Measurements from ENCODE around the gene HNRNPAB. TPM values are rescaled to one million over a fixed set of nuclear protein-coding genes. Genes with fewer than 3 reads are reported as not detected.
A peak's percentile ranks its signal among the peaks of the same experiment; 100 is the strongest.

HNRNPAB gene
- total and polyA plus RNA-seq, 9 of the 15 experiments (the other 6 are each of a cell fraction or from before 2014, with no cell fraction given) = 34.6 to 425 (median 236) TPM

- TF ChIP-seq NELFE (IDR thresholded peaks at IDR 0.05; ENCODE audit: insufficient read depth, insufficient read length) (no peak), JUN (IDR thresholded peaks at IDR 0.05; ENCODE audit: borderline replicate concordance, low read depth, low read length) (no peak), JUN (CRISPR knock-in tag; IDR thresholded peaks at IDR 0.05; ENCODE audit: borderline replicate concordance) (no peak), SUPT5H (IDR thresholded peaks at IDR 0.05) (no peak), TCFL5 (CRISPR knock-in tag; conservative IDR thresholded peaks at IDR 0.05) (no peak), ZNF76 (CRISPR knock-in tag; IDR thresholded peaks at IDR 0.05; ENCODE audit: borderline replicate concordance) (no peak), ZNF695 (CRISPR knock-in tag; IDR thresholded peaks at IDR 0.05) (no peak), SAFB (IDR thresholded peaks at IDR 0.05; ENCODE audit: borderline replicate concordance, low read depth, low read length) (no peak), NR4A1 (CRISPR knock-in tag; IDR thresholded peaks at IDR 0.05) (no peak), NR4A1 (tag; IDR thresholded peaks at IDR 0.05) (no peak), KAT8 (IDR thresholded peaks at IDR 0.05; ENCODE audit: low read depth) (no peak), PTTG1 (tag; IDR thresholded peaks at IDR 0.05; ENCODE audit: low read depth) (no peak), WHSC1 (IDR thresholded peaks at IDR 0.05; ENCODE audit: low read length) (no peak), BHLHE40 (IDR thresholded peaks at IDR 0.05; ENCODE audit: low read length) (peak; percentile 69)
- TF ChIP-seq, protein P1, sequence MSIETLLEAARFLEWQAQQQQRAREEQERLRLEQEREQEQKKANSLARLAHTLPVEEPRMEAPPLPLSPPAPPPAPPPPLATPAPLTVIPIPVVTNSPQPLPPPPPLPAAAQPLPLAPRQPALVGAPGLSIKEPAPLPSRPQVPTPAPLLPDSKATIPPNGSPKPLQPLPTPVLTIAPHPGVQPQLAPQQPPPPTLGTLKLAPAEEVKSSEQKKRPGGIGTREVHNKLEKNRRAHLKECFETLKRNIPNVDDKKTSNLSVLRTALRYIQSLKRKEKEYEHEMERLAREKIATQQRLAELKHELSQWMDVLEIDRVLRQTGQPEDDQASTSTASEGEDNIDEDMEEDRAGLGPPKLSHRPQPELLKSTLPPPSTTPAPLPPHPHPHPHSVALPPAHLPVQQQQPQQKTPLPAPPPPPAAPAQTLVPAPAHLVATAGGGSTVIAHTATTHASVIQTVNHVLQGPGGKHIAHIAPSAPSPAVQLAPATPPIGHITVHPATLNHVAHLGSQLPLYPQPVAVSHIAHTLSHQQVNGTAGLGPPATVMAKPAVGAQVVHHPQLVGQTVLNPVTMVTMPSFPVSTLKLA (conservative IDR thresholded peaks at IDR 0.05) = peak in 1 of 2 experiments; percentile 36; a peak in 2 of 4 replicates
- TF ChIP-seq, protein P2, sequence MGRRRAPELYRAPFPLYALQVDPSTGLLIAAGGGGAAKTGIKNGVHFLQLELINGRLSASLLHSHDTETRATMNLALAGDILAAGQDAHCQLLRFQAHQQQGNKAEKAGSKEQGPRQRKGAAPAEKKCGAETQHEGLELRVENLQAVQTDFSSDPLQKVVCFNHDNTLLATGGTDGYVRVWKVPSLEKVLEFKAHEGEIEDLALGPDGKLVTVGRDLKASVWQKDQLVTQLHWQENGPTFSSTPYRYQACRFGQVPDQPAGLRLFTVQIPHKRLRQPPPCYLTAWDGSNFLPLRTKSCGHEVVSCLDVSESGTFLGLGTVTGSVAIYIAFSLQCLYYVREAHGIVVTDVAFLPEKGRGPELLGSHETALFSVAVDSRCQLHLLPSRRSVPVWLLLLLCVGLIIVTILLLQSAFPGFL (CRISPR knock-in tag; IDR thresholded peaks at IDR 0.05) = no peak
- TF ChIP-seq, protein P3, sequence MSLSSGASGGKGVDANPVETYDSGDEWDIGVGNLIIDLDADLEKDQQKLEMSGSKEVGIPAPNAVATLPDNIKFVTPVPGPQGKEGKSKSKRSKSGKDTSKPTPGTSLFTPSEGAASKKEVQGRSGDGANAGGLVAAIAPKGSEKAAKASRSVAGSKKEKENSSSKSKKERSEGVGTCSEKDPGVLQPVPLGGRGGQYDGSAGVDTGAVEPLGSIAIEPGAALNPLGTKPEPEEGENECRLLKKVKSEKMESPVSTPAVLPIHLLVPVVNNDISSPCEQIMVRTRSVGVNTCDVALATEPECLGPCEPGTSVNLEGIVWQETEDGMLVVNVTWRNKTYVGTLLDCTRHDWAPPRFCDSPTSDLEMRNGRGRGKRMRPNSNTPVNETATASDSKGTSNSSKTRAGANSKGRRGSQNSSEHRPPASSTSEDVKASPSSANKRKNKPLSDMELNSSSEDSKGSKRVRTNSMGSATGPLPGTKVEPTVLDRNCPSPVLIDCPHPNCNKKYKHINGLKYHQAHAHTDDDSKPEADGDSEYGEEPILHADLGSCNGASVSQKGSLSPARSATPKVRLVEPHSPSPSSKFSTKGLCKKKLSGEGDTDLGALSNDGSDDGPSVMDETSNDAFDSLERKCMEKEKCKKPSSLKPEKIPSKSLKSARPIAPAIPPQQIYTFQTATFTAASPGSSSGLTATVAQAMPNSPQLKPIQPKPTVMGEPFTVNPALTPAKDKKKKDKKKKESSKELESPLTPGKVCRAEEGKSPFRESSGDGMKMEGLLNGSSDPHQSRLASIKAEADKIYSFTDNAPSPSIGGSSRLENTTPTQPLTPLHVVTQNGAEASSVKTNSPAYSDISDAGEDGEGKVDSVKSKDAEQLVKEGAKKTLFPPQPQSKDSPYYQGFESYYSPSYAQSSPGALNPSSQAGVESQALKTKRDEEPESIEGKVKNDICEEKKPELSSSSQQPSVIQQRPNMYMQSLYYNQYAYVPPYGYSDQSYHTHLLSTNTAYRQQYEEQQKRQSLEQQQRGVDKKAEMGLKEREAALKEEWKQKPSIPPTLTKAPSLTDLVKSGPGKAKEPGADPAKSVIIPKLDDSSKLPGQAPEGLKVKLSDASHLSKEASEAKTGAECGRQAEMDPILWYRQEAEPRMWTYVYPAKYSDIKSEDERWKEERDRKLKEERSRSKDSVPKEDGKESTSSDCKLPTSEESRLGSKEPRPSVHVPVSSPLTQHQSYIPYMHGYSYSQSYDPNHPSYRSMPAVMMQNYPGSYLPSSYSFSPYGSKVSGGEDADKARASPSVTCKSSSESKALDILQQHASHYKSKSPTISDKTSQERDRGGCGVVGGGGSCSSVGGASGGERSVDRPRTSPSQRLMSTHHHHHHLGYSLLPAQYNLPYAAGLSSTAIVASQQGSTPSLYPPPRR (CRISPR knock-in tag; IDR thresholded peaks at IDR 0.05; ENCODE audit: borderline replicate concordance) = no peak
Observed at GRCh38 chr5:178256746-178257145, 52.4 kb downstream of the HNRNPAB start (continued).

Measured in K562 (cell line).